Activated gamma-delta T cell (primary cell): ENCODE results near the gene CNP.
"Not testable (repeated sequence)": the region's sequence is repeated elsewhere in the genome, so short reads cannot be mapped to it uniquely, and the experiment has no call there.

Experiments used
- DNase-seq: peaks from one replicate; lab custom pipeline; 2025; lab: John Stamatoyannopoulos, UW
- total RNA-seq, 2 donors: gene quantifications; one replicate each; lab custom pipeline; 2026; lab: John Stamatoyannopoulos, UW

The CNP gene
- total RNA-seq, result 37.8 to 41.8 reads per million in 2 donors

DNA sequence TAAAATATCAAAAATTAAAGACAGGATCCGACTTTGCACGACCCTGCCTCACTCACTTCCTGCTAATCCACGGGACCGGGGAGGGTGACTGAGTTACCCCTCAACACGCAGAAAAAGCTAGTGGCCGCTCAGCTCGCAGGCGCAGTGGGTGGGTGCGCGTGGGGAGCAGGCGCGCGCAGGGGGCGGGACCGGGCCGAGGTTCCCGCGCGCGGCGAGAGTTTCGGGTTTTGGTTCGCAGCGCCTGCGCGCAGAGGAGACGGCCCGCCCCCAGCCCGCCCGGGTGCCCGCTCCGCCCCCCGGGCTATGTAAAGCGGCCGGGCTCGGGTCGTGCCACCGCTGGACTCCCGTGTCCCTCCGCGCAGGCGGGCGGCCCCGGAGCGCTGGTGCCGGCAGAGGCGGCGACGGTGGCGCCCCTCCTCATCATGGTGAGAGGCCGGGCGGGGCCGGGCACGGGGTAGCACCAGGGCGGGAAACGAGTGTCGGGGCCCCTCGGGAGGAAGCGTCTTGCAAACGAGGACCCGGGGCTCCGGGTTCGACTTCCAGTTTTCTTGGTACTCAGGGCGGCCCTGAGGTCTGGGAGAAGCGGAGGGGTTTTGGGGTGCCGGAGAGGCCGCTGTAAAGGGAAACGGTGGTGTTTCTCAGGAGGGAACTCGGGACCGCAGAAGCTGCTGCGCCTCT, at the start of gene CNP:
Gene CNP (plus strand): TSS at position 333 of the 678 bp plus-strand sequence. CDS start 90 bp downstream, at position 423.
- DNase-seq, result peak; percentile 90

DNA sequence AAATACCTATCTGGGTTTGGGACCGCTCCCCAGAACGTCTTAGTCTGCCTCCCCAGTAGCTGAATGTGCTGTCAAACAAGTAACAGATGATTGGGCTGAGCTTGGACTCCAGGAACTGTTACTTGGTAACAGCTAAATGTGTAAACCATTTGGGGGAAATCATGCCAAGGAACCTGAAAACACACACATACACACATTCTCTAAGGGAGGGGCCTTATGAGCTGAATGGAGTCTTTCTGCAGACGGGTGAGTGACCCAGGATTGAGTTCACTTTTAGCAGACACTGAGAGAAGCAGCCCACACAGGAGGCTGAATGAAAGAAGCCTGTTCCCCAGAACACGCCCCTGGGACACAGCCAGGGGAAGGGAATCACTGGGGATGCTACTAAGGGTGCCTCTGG, 49.4 kb upstream of the CNP start:
- no peak for DNase-seq

DNA sequence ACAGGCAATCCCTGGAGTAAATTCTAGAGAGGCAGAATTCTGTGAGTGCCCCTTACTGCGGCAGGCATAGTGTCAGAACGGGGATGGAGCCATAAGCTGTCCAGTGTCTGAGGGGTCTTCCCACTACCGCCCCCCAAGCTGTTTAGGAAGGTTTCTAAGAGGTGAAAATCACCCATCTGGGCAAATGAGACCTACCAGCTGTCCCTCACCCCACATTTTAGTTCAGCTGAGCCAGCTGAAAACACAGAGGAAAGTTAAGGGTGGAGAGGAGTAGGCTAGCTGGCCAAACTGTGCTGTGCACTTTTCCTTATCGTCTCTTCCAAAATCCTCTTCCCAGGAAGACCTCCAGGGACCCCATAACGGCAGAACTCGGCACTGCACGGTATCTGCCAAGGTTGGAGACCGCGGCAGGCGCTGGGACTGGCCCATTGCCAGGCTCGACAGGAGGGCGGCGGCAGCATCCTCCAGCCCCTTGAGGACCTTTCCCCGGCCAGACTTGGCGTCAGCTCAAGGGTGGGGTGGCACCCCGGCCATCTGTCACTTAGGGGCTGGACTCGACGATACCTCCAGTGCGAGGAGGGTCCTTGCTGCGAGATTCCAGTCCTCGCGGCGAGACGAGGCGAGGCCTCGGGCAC, 48.8 kb upstream of the CNP start:
- peak; percentile 19 for DNase-seq

DNA sequence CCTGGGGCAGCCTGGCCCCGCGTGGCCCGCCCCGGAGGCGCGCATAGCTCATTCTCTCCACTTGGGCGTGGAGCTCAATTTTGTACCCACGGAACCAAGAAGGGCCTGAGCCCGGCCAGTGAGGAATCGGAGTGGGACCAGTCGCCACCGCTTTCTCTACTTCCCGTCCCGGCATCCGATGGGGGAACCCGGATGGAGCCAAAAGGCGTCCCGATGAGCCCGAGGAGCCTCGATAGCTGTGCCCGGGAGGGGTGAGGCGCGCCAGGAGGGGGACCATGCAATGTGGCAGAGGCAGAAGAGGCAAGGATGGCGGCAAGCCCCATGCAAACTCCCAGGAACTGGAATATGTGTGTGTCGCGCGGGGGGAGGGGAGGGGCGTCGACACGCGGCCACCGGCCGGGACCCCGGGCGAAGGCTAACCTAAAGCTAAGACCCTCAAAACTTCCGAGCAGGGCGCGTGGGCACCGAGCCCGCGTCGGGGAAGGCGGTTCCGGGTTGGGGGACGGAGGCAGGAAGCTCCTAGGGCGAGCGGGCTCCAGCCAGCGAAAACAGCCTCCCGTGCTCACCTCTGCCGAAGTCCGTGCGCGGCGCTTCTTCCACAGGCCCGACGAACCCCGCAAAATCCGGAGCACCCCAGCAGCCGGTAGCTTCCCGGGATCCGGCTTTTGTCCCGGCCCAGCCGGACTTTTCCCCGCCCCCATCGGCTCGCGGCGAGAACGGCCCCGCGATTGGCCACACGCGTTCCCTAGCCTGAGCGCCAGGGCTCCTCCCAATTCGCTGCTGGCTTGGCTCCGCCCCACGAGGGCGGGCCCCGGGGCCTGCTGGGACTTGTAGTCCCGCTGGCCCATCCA, 48.1 kb upstream of the CNP start, which contains the start of gene ACLY:
Gene ACLY (minus strand): TSS at position 638 of the 851 bp plus-strand sequence. CDS start 5,078 bp downstream, outside the sequence.
- DNase-seq, result peak; percentile 92

DNA sequence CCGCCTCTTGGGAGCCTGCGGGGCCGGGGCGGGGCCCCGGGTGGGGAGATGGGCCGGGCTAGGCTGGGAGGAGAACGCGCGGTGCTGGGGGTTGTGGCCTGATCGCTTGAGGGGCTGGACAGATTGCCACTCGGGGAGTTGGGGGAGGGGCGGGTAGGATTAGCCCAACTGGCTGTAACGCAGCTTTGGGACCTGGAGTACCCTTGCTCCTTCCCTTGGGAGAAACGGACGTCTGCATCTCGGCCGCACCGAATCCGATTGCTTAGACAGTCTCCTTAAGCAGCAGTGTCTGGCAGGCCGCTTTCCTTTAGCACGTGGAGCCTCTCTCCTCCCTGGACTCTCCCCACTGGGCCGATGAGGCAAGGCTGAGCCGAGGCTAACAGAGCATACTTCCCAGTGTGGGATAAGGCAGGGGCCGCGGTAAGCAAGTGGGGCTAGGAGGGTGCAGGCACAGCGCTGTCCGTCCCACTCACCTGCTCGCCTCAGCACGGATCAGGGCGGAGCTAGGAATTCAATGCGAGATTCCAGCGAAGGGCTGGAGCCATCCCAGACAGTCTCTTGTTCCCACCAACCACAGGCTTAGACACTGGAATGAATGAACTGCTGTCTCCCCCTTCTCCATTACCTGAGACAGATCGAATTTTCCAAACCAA, 47.3 kb upstream of the CNP start:
- no peak for DNase-seq

DNA sequence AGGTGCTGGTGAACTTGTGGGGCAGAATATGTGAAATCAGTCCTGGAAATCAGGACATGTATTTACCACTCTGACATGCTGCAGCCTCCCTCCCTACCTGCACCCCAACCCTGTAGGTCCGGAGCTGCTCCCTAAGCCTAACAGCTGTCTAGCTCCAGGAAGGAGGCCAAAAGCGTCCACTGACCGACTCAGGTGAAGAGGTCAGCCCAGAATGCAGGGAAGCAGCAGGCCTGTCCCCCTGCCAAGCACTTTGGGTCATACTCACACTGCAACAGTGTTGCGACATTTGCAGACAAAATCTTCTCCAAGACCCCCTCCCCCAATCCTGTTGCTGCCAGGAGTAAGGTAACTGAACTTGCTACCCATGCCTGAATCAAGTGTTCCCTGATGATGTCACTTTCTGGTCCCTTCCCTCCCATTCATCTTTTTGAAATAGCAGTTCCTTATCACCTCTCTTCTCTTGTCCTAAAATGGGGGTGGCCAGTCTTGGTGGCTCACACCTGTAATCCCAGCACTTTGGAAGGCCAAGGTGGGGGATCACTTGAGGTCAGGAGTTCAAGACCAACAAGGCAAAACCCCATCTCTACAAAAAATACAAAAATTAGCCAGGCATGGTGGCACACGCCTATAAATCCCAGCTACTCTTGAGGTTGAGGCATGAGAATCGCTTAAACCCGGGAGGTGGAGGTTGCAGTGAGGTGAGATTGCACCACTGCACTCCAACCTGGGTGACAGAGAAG, 46.6 kb upstream of the CNP start:
- no peak for DNase-seq

DNA sequence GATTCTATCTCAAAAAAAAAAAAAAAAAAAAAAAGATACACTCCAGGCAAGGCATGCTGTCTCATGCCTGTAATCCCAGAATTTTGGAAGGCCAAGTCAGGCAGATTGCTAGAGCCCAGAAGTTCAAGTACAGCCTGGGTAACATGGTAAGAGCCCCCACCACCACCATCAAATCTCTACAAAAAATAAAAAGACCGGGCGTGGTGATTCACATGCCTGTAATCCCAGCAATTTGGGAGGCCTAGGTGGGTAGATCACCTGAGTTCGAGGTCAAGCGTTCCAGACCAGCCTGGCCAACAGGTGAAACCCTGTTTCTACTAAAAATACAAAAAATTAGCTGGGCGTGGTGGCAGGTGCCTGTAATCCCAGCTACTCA, 46.0 kb upstream of the CNP start:
- no peak for DNase-seq

DNA sequence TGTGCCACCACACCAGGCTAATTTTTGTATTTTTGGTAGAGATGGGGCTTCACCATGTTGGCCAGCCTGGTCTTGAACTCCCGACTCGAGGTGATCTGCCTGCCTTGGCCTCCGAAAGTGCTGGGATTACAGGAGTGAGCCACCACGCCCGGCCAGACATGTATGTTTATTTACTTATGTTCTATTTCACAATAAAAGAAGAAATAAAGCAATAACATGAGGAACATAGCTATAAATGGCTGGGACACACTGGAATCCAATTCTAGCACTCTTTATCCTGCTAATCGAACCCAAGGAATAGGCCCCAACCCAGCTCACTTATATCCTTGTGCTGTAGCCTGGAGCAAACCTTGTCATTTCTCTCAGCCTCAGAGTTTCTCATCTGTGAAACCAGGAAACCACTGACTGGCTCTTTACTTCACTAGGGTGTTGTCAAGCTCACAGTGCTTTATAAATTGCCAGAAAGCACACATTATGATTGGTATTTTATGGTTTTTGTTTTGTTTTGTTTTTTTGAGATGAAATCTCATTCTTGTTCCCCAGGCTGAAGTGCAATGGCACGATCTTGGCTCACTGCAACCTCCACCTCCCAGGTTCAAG, 40.5 kb upstream of the CNP start:
- no peak for DNase-seq

DNA sequence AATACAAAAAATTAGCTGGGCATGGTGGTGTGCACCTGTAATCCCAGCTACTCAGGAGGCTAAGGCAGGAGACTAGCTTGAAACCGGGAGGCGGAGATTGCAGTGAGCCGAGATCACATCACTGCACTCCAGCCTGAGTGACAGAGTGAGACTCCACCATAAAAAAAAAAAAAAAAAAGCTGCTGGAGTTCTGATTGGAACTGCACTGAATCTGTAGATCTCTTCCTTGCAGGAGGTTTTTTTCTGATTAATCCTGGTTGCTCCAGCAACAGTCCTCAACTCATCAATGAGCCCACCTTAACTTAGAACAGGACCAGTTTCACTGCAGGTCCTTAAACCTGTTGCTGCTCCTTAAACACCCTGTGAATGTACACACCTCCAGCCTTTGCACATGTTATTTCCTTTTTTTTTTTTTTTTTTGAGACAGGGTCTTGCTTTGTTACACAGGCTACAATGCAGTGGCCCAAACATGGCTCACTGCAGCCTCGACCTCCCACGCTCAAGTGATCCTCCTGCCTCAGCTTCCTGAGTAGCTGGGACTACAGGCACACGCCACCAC, 37.8 kb upstream of the CNP start:
- no peak for DNase-seq

DNA sequence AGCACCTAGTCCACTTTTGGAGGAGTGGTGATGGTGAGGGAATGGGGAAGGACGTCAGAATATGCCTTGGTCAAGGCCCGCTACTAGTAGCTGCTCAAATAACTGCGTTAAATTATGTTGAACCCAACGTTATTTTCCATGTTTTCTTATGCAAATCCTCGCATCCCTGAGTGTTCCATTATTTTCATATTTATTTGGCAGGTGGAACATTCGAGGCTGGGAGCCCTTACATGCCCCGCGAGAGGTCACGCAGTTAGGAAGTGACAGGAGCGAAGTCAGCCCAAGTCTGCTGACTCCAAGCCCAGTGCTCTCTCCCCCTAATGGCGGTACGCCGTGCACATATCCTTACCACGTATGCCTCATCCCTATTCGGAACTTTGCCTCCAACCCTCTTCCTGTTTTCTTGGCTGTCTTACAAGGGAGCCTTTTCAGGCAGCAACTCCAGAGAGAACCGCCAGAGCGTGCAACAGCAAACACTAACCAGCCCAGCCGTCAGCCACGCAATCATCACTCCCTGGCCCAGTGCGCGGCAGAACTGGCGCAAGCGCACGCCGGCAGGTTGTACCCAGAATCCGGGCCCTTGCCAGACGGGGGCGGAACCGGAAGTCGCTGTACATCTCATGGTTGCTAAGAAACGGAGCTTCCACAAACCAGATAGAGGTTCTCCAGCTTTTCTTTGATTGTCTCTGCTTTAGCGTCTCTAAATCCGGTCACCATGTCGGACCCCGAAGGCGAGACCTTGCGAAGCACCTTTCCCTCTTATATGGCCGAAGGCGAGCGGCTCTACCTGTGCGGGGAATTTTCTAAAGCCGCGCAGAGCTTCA, 36.4 kb upstream of the CNP start, which contains the start of gene ODAD4:
Gene ODAD4 (plus strand): TSS at position 609 of the 824 bp plus-strand sequence. CDS start 107 bp downstream, at position 716.
- DNase-seq, result peak; percentile 88

DNA sequence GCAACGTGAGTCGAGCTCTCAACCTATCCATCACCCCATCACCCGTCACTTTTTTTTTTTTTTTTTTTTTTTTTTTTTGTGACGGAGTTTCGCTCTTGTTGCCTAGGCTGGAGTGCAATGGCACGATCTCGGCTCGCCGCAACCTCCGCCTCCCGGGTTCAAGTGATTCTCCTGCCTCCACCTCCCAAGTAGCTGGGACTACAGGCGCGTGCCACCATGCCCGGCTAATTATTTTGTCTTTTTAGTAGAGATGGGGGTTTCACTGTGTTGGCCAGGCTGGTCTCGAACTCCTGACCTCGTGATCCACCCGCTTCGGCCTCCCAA, 35.8 kb upstream of the CNP start:
- DNase-seq, result not testable (repeated sequence)

DNA sequence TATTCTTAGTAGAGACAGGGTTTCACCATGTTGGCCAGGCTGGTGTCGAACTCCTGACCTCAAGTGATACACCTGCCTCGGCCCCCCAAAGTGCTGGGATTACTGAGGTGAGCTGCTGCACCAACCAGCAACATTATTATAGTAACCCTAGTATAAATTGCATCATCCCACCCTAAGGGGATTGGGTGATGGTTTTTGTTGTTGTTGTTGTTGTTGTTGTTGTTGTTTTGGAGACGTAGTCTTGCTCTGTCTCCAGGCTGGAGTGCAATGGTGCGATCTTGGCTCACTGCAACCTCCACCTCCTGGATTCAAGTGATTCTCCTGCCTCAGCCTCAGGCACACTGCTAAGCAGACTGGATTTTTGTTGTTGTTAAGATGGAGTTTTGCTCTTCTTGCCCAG, 34.9 kb upstream of the CNP start:
- not testable (repeated sequence) for DNase-seq

DNA sequence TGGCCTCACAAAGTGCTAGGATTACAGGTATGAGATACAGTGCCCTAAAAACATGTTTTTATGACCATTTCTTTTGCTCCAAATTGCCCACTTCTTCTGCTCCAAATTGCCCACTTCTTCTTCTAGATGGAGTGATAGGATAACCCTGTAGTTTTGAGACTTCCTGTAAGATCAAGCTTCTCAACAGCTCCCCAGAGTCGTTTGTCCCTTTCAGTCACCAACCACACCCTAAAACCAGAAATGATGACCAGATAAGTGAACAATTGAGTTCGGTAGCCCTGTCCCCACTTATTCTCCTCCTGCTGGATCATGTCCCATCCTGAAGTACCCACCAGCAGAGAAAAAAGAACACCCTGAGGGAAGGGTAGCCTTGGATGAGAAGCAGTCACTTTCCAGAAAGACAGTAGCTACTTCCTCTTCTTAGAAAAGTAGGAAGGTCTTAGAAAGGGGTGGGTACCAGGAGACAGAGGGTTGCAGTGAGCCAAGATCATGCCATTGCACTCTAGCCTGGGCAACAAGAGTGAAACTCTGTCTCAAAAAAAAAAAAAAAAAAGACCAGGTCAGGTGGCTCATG, 33.7 kb upstream of the CNP start:
- DNase-seq, result no peak

DNA sequence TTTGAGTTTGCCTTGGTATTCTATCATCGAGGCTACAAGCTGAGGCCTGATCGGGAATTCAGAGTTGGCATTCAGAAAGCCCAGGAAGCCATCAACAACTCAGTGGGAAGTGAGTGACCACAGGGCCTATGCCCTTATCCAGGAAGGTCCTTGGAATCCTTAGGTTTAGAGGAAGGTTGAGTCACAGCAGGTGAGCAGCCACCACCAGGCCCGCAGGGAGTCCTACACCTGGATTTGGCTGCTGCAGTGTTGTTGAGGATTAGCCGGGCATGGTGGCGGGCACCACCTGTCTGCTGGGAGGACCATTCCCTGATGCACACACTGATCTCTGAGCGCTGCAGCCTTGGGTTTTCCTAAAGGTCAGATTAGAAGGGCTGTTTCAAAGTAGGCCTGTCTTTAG, 31.0 kb upstream of the CNP start:
- DNase-seq, result no peak

DNA sequence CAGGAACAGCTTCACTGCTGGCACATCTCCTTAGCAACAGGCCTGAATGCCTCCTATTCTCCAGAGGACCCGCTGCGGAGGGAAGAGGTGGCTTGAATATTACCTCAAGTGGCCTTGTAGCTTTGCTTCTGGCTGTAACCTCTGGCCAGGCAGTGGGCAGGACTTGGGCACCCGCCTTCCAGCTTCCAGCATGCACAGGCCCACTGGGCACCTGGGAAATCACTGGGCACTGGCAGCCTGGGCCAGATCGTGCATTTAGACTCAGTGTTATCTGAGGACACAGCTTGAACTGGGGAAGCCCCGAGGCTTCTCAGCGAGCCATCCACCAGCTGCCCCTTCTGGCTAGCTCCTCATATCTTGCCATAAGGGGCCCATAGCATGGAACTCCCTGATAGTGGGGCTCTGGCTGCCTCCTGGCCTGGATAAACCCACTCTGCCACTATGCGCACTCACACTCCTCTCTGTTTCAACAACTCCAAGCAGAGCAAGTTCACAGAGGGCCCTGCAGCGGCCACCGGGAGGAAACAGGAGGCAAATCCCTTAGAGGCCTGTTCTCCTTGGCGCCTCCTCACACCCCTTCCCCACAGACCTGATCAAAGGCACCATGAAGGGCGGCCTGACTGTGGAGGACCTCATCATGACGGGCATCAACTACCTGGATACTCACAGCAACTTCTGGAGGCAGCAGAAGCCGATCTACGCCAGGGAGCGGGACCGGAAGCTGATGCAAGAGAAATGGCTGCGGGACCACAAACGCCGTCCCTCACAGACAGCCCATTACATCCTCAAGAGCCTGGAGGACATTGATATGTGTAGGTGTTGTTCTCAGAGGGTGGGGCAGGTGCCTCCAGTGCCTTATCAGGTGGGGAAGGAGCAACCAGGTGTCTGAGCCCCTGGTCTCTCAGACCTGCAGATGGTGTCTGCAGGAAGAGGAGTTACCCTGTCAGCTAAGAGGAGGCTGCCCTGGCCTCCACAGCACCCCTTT, 28.3 kb upstream of the CNP start:
- no peak for DNase-seq

DNA sequence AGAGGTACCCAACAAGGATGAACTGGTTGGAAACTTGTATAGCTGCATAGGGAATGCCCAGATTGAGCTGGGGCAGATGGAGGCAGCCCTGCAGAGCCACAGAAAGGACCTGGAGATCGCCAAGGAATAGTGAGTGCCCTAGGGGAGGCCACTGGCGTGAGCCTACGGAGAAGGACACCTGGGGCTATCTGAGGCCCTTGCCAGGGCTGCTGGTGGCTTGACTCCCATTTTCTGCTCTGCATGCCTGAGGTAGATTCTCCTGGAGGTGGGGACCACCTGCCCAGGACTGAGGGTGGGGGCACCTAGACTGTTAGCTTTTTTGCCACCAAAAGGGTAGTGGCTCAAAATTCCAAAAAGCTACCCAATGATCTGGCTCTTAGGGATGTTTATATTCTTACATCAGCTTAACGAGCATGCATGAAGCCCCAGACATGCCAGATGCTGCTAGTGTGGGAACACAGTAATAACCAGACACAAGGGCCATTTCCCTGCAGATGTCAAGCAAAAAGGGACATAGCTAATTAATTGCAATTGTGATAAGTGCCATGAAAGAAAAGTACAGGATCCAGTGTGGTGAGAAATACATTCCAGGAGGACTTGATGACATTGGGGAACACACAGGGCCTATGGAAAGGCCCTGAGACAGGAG, 27.4 kb upstream of the CNP start:
- DNase-seq, result no peak

DNA sequence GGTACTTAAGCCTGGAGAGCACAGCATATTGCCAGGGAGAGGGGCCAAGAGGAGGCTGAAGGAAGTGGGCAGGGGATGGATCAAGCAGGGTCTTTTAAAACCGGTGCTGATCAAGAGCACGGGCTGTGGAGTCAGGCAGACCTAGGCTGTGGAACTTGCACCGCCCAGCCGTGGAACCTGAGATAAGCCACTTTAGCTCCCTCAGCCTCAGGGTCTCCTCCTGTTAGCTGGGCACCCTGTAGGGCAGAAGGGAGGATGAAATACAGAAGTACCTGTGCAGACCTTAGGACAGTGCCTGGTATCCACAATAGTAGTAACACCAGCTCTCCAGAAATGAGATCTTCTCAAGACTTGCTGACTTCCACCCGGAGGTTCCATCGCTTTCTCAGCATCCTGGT, 26.9 kb upstream of the CNP start:
- no peak for DNase-seq

DNA sequence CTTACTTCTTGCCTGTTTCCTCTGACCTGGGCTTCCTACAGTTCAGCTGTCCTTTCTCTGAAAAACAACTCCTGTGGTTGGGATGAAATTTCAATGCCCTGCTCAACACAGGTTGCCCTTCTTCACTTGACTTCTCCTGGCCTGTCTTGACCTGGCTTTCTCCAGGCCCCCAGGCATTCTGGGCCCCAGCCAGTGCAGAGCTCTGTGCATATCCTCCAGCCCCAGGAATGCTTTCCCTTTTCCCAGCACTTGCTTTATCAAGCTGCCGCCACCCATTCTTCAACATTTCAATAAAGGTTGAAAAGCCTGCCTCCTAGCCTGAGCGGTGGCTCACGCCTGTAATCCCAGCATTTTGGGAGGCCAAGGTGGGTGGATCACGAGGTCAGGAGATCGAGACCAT, 25.4 kb upstream of the CNP start:
- DNase-seq, result no peak
